Adrenal gland (tissue), 12 donors: ENCODE measurements around the gene AMFR. TPM values are rescaled to one million over a fixed set of nuclear protein-coding genes. Genes with fewer than 3 reads are reported as not detected.

ENCODE experiments used
- DNase-seq, 7 donors: peaks; one replicate each; pipeline ENCODE4 v3.0.0-alpha.2; 2019 to 2020
- H3K27ac ChIP-seq, 5 donors: fragments of 200-600 bp; sonication (generic) in 4 of 5; 1 replicate in 3 of 5; 2 replicates in 2 of 5; pipeline versions ENCODE4 v1.5.1 to v1.8.0; 2016 to 2020; ENCODE audit warnings: mild to moderate bottlenecking in 1 of 5
- H3K27me3 ChIP-seq: fragments of 200-600 bp; 2 replicates; pipeline ENCODE4 v1.8.0; 2021
- H3K36me3 ChIP-seq, 2 donors: fragments of 200-600 bp; replicated peaks in 1 of 2; 1 replicate in 1 of 2; 2 replicates in 1 of 2; pipeline versions ENCODE4 v1.5.1 to v1.8.0; 2018 to 2022
- H3K4me1 ChIP-seq, 2 donors: fragments of 200-600 bp; replicated peaks in 1 of 2; 1 replicate in 1 of 2; 2 replicates in 1 of 2; pipeline versions ENCODE4 v1.5.1 to v1.8.0; 2018 to 2021
- H3K4me3 ChIP-seq, 4 donors: fragments of 200-600 bp; sonication (generic) in 3 of 4; one replicate each; pipeline ENCODE4 v1.5.1; 2016 to 2018
- H3K9me3 ChIP-seq, 3 donors: fragments of 200-600 bp; sonication (generic) in 1 of 3; replicated peaks in 1 of 3; 1 replicate in 2 of 3; 2 replicates in 1 of 3; pipeline versions ENCODE4 v1.5.1 to v1.8.0; 2016 to 2021
- CTCF ChIP-seq, 6 experiments: fragments of 450-650 bp in 4 of 6; fragments of 200-600 bp in 2 of 6; sonication (generic) in 1 of 6; IDR thresholded peaks; 1 replicate in 5 of 6; 2 replicates in 1 of 6; pipeline versions ENCODE4 v1.5.1 to v1.8.0; 2016 to 2021; ENCODE audit warnings: antibody characterized with exemption in 6 of 6, mild to moderate bottlenecking in 2 of 6, moderate library complexity in 1 of 6
- POLR2A ChIP-seq, 2 donors: fragments of 450-650 bp; IDR thresholded peaks; one replicate each; pipeline ENCODE4 v1.6.1; 2017; ENCODE audit warnings: antibody characterized with exemption in 2 of 2, mild to moderate bottlenecking in 2 of 2, moderate library complexity in 1 of 2
- WGBS, 4 donors: extraction: QIAGEN DNeasy Blood & Tissue Kit in 2 of 4; methylation state at CpG; one replicate each; pipeline versions ENCODE4 v1.1.5 to v1.1.7; 2013 to 2017; 5-methylcytosine and 5-hydroxymethylcytosine counted together
- intact Hi-C, 2 donors: fragments of 100-400 bp; cut with DNase I; formaldehyde crosslinking; loops; one replicate each; pipeline versions ENCODE4 v1.14.1 to v1.15.0; 2022 to 2023
- polyA plus RNA-seq, 3 donors: library from polyadenylated mRNA; stranded (reverse); fragments of 200-250 nt in 2 of 3; fragments of 350-450 nt in 1 of 3; fragmentation: Illumina TruSeq in 1 of 3; extraction: RNeasy Lipid Tissue Mini Kit (QIAGEN cat#74804) in 1 of 3; gene quantifications; one replicate each; pipeline ENCODE4 v1.2.3, GENCODE V29; 2013 to 2014
- total RNA-seq, 9 donors: library from RNA; depleted of rRNA in 4 of 9; stranded (reverse); fragments of >200 nt in 4 of 9; fragments of 120-200 nt in 1 of 9; fragmentation: NEBNext Ultra II Directional in 1 of 9; extraction: Animal tissue kit (Norgen Biotek cat#: 25700) in 1 of 9; gene quantifications; one replicate each; pipeline versions ENCODE4 v1.1.0 to v1.2.4, GENCODE V29; 2013 to 2023
- donor health status: healthy with polysubstance abuse.
- donor health status: Bipolar disorder and iron deficiency.
- donor health status: DM: yes; HTN: yes; CAD: no.
- donor health status: DM: no; HTN: no; CAD: no.
- donor health status: DM: no; HTN: no; CAD: no.
- donor health status: DM: yes; HTN: yes; CAD: no.

Gene AMFR
- total and polyA plus RNA-seq, 12 donors, result 40.3 to 346 (median 206) TPM

GRCh38 chr16:56405977-56406672 lies 19.2 kb downstream of the AMFR start:
- intact Hi-C loops, result no loop called here
- DNase-seq, result no peak
- Histone ChIP-seq H3K9me3 (no peaks in the 10 kb centered on the region), H3K36me3 (peaks cover 6 to 63% of the 10 kb centered on the region in 2 donors), H3K4me1 (no peaks in the 10 kb centered on the region), H3K27ac (no peak overlapping the region), H3K27me3 (no peaks in the 10 kb centered on the region), H3K4me3 (no peak overlapping the region)
- TF ChIP-seq CTCF (IDR thresholded peaks at IDR 0.05) (no peak), POLR2A (IDR thresholded peaks at IDR 0.05) (no peak)
- WGBS, 4 donors, result 63 to 89% (median 75%) methylated on average over 4 of the region's 4 CpGs

DNA sequence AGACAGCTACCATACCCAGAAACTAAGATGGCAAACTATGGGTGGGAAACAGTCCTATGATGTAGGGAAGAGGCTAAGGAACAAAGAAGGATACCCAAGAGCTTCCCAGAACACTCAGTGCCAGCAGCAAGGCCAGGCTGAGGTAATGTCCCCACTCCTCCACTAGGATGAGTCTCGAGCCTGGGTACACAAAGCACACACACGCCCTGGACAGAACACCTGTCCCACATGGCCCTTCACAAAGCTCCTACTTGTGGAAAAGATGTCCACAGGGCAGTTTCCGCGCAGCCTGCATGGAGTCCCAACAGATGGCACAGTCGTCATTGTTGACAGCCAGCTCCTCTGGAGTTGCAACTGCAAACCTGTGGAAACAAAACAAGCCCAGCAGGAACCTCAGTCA lies 23.9 kb downstream of the AMFR start:
- peak in 4 of 6 experiments; percentile 11 to 19 (median 14) for TF ChIP-seq CTCF (IDR thresholded peaks at IDR 0.05)
- TF ChIP-seq POLR2A (IDR thresholded peaks at IDR 0.05), result no peak
- Histone ChIP-seq H3K9me3 (no peaks in the 10 kb centered on the region), H3K4me3 (no peak overlapping the region), H3K27ac (no peak overlapping the region), H3K36me3 (peaks cover 6 to 46% of the 10 kb centered on the region in 2 donors), H3K27me3 (no peaks in the 10 kb centered on the region), H3K4me1 (no peaks in the 10 kb centered on the region)
- intact Hi-C loops, result no loop called here
- peak in 1 of 7 donors; percentile 15 for DNase-seq
- WGBS, 4 donors, result 69 to 91% (median 88%) methylated on average over 2 to 5 of the region's 5 CpGs

DNA sequence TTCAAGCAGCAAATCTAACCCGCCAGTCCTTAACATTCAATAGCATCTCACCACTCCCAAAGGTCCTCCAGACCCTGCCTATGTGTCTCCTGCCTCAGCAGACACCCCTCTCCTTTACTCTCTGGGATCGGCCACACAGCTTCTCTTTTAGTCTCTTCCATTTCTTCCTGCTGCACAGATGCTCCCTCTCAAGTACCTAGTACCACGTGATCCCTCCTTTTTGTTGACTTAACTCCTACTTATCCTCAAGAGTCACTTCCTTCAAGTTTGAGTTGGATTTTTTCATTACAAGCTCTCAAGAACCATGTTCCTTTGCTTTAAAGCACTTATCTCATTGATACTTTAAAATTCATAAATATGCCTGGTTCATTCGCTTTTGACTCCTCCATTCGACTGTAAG lies 24.9 kb downstream of the AMFR start:
- intact Hi-C loops, result no loop called here
- no peak for DNase-seq
- H3K36me3 ChIP-seq, result peaks cover 6 to 44% of the 10 kb centered on the region in 2 donors
- 78 to 93% (median 83%) methylated on average over 5 of the region's 5 CpGs for WGBS, 4 donors
- H3K27me3 ChIP-seq, result no peaks in the 10 kb centered on the region
- no peaks in the 10 kb centered on the region for H3K9me3 ChIP-seq
- H3K27ac ChIP-seq, result no peak overlapping the region
- no peaks in the 10 kb centered on the region for H3K4me1 ChIP-seq
- H3K4me3 ChIP-seq, result no peak overlapping the region
- no peak for TF ChIP-seq POLR2A (IDR thresholded peaks at IDR 0.05)
- TF ChIP-seq CTCF (IDR thresholded peaks at IDR 0.05), result no peak

DNA sequence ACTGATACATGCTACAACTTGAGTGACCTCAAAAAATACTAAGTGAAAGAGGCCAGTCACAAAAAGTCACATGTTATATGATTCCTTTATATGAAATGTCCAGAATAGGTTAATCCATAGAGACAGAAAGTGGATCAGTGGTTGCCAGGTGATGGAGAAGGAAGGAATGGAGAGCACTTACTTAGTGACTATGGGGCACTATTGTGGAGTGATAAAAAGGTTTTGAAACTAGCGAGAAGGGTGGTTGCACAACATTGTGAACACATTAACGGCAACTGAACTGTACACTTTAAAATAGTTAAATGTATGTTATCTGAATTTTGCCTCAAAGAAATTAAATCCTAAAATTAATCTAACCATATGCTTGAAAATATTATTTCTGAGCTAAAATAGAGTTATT lies 25.9 kb downstream of the AMFR start:
- WGBS, 4 donors, result 85 to 91% (median 88%) methylated on average over 2 of the region's 2 CpGs
- no peak for DNase-seq
- no peak for TF ChIP-seq CTCF (IDR thresholded peaks at IDR 0.05)
- no peak for TF ChIP-seq POLR2A (IDR thresholded peaks at IDR 0.05)
- no peaks in the 10 kb centered on the region for H3K9me3 ChIP-seq
- intact Hi-C loops, result no loop called here
- H3K36me3 ChIP-seq, result peaks cover 6 to 36% of the 10 kb centered on the region in 2 donors
- H3K4me3 ChIP-seq, result no peak overlapping the region
- H3K27ac ChIP-seq, result no peak overlapping the region
- H3K4me1 ChIP-seq, result no peaks in the 10 kb centered on the region
- no peaks in the 10 kb centered on the region for H3K27me3 ChIP-seq
